Endothelial cell of umbilical vein (primary cell): ENCODE results near the gene CCNY. TPM values are rescaled to one million over a fixed set of nuclear protein-coding genes. Genes with fewer than 3 reads are reported as not detected.

ENCODE experiments used
- BruUV-seq: library from RNA; stranded (reverse); fragments of 400-500 nt; replicated peaks from 2 replicates; lab custom pipeline; 2021; lab: Mats Ljungman, UMichigan
- CTCF ChIA-PET: fragments of 300-600, 350-600 bp; sonication (Branson Sonifier 250); formaldehyde crosslinking; loops from one replicate; lab custom pipeline; 2021; ENCODE audit warnings: antibody characterized with exemption, inconsistent platforms; lab: Charles Lee
- POLR2A ChIA-PET: fragments of 300-600, 350-600 bp; sonication (Branson Sonifier 250); formaldehyde crosslinking; loops from one replicate; lab custom pipeline; 2021; ENCODE audit warnings: antibody characterized with exemption, inconsistent platforms; lab: Charles Lee
- DNase-seq: peaks from one replicate; pipeline ENCODE4 v3.0.0-alpha.2; 2011; ENCODE audit warnings: low read depth, low spot score
- FAIRE-seq: peaks from 2 replicates; lab custom pipeline; 2011; peaks lifted over from hg19 to GRCh38; lab: Jason Lieb, UNC
- H2AFZ ChIP-seq: 2 replicates; pipeline ENCODE4 v1.6.0; 2012; ENCODE audit warnings: low read depth, low read length, control low read depth, inconsistent platforms
- H3K27ac ChIP-seq: 2 replicates; pipeline ENCODE4 v1.5.1; 2011; ENCODE audit warnings: low read depth, mild to moderate bottlenecking, control low read depth, low read length, moderate library complexity; ENCODE audit not compliant: insufficient read depth
- H3K27me3 ChIP-seq, 2 experiments: 2 replicates each; pipeline versions ENCODE4 v1.6.0 to v1.6.1; 2011; ENCODE audit warnings: low read length in 2 of 2, mixed read lengths in 1 of 2; ENCODE audit not compliant: control insufficient read depth in 2 of 2, insufficient read depth in 2 of 2
- H3K36me3 ChIP-seq, 2 experiments: 2 replicates in 1 of 2; 3 replicates in 1 of 2; pipeline ENCODE4 v1.5.1; 2011; ENCODE audit warnings: low read length in 2 of 2, mild to moderate bottlenecking in 1 of 2, moderate library complexity in 1 of 2; ENCODE audit not compliant: control insufficient read depth in 2 of 2, insufficient read depth in 2 of 2; ENCODE audit errors: extremely low read depth in 1 of 2
- H3K4me1 ChIP-seq: 3 replicates; pipeline ENCODE4 v1.5.1; 2011; ENCODE audit warnings: mild to moderate bottlenecking, low read length; ENCODE audit not compliant: control insufficient read depth, insufficient read depth; ENCODE audit errors: extremely low read depth
- H3K4me2 ChIP-seq: 2 replicates; pipeline ENCODE4 v1.6.1; 2011; ENCODE audit warnings: low read length, control low read depth, mixed read lengths; ENCODE audit not compliant: insufficient read depth
- H3K4me3 ChIP-seq, 3 experiments: fragments of 200-600 bp in 1 of 3; sonication (generic), shearing (Covaris generic) in 1 of 3; replicated peaks in 1 of 3; 2 replicates each; pipeline ENCODE4 v1.5.1; 2011 to 2016; ENCODE audit warnings: control low read depth in 3 of 3, low read length in 3 of 3, mild to moderate bottlenecking in 2 of 3, inconsistent platforms in 1 of 3, low read depth in 1 of 3, moderate library complexity in 1 of 3; ENCODE audit not compliant: insufficient read depth in 1 of 3
- H3K79me2 ChIP-seq: 2 replicates; pipeline ENCODE4 v1.6.0; 2012; ENCODE audit warnings: low read length, inconsistent platforms; ENCODE audit not compliant: control insufficient read depth, insufficient read depth
- H3K9ac ChIP-seq: replicated peaks from 2 replicates; pipeline ENCODE3; 2011; ENCODE audit warnings: low read length, control low read depth; ENCODE audit not compliant: insufficient read depth; ENCODE audit errors: extremely low read depth
- H3K9me1 ChIP-seq: replicated peaks from 3 replicates; pipeline ENCODE4 v1.6.0; 2011; ENCODE audit warnings: mild to moderate bottlenecking, low read length; ENCODE audit not compliant: control insufficient read depth, insufficient read depth; ENCODE audit errors: extremely low read depth
- H3K9me3 ChIP-seq: replicated peaks from 2 replicates; pipeline ENCODE4 v1.5.1; 2012; ENCODE audit warnings: low read length, inconsistent platforms; ENCODE audit not compliant: control insufficient read depth, insufficient read depth
- H4K20me1 ChIP-seq: replicated peaks from 2 replicates; pipeline ENCODE3; 2011; ENCODE audit warnings: mild to moderate bottlenecking, low read length; ENCODE audit not compliant: control insufficient read depth, insufficient read depth; ENCODE audit errors: extremely low read depth
- CTCF ChIP-seq, 2 donors: IDR thresholded peaks; 1 replicate in 1 of 2; 2 replicates in 1 of 2; pipeline ENCODE4 v1.5.1; 2011; ENCODE audit warnings: low read length in 2 of 2, mild to moderate bottlenecking in 2 of 2, moderate library complexity in 2 of 2, control low read depth in 1 of 2, inconsistent platforms in 1 of 2, low read depth in 1 of 2; ENCODE audit not compliant: insufficient read depth in 1 of 2; ENCODE audit errors: extremely low read depth in 1 of 2
- EZH2 ChIP-seq: IDR thresholded peaks from 2 replicates; pipeline ENCODE4 v1.6.1; 2012; ENCODE audit warnings: borderline replicate concordance, low read depth, mild to moderate bottlenecking, moderate library complexity, low read length, inconsistent platforms; ENCODE audit not compliant: severe bottlenecking
- FOS ChIP-seq: IDR thresholded peaks from 2 replicates; pipeline ENCODE4 v1.6.1; 2011; ENCODE audit warnings: mild to moderate bottlenecking, low read length, moderate library complexity, borderline replicate concordance; ENCODE audit not compliant: insufficient read depth
- GATA2 ChIP-seq: IDR thresholded peaks from 2 replicates; pipeline ENCODE4 v1.7.0; 2011; ENCODE audit warnings: low read depth, mild to moderate bottlenecking, moderate library complexity, mixed read lengths, low read length; ENCODE audit not compliant: insufficient read length, insufficient read depth
- JUN ChIP-seq: IDR thresholded peaks from 2 replicates; pipeline ENCODE4 v1.6.1; 2011; ENCODE audit warnings: borderline replicate concordance, low read depth; ENCODE audit not compliant: insufficient read length, insufficient read depth
- MAX ChIP-seq: IDR thresholded peaks from 2 replicates; pipeline ENCODE4 v1.6.1; 2011; ENCODE audit not compliant: insufficient read depth, insufficient read length
- MYC ChIP-seq: IDR thresholded peaks from one replicate; pipeline ENCODE4 v1.6.1; 2011; ENCODE audit warnings: mild to moderate bottlenecking, low read depth, low read length
- POLR2A ChIP-seq: IDR thresholded peaks from 2 replicates; pipeline ENCODE4 v1.6.1; 2012; ENCODE audit warnings: low read depth, mild to moderate bottlenecking, control low read depth, low read length
- POLR2AphosphoS5 ChIP-seq: IDR thresholded peaks from 2 replicates; pipeline ENCODE4 v1.6.1; 2012; ENCODE audit warnings: low read depth, mild to moderate bottlenecking, control low read depth, low read length, moderate library complexity; ENCODE audit not compliant: insufficient read depth
- dilution Hi-C: fragments of 300-500 bp; cut with MboI; formaldehyde crosslinking; loops from one replicate; pipeline ENCODE4 v1.15.0; 2019; ENCODE audit warnings: low sequenced_read_pairs; ENCODE audit not compliant: extremely low pct_ligation_motif_present
- intact Hi-C: fragments of 100-400 bp; cut with micrococcal nuclease; formaldehyde crosslinking; loops from one replicate; pipeline ENCODE4 v1.10.0; 2022
- polyA plus RNA-seq, 4 experiments: library from polyadenylated mRNA; depleted of rRNA in 3 of 4; stranded (reverse) in 3 of 4; unstranded in 1 of 4; fragments of >200 nt; gene quantifications; 2 replicates each; pipeline versions ENCODE4 v1.2.1 to v1.2.3, GENCODE V29; 2011 to 2012; ENCODE audit warnings: missing spikeins in 1 of 4
- total RNA-seq: library from RNA; stranded (reverse); gene quantifications from 2 replicates; pipeline ENCODE4 v1.2.3, GENCODE V29; 2021

CCNY gene
- total and polyA plus RNA-seq, 2 donors (not counting 3 experiments of a cell fraction or from before 2014, with no cell fraction given) = 61.5 to 107 TPM

- DNase-seq (no peak), FAIRE-seq (no peak)
- intact Hi-C loops = no loop called here
- TF ChIP-seq FOS (no peak), JUN (no peak), EZH2 (no peak), POLR2A (no peak), POLR2AphosphoS5 (no peak), MAX (no peak), GATA2 (no peak), CTCF (IDR thresholded peaks at IDR 0.05; ENCODE audit: extremely low read depth in 1 of 2, insufficient read depth in 1 of 2, low read depth in 1 of 2, low read length in 2 of 2) (no peak), MYC (no peak)
- CTCF ChIA-PET = no interaction called here
- H3K4me3 ChIP-seq = no peak overlapping the region
- H3K27ac ChIP-seq = no peak overlapping the region
- H3K9ac ChIP-seq = no peak overlapping the region
- H3K9me1 ChIP-seq = no peaks in the 10 kb centered on the region
- POLR2A ChIA-PET = no interaction called here
- H3K4me1 ChIP-seq = peaks cover 15% of the 10 kb centered on the region
- no peaks in the 10 kb centered on the region for H3K27me3 ChIP-seq
- H3K9me3 ChIP-seq = no peaks in the 10 kb centered on the region
- no TSS peak for BruUV-seq
- dilution Hi-C loops = no loop called here
- peaks cover 98% of the 10 kb centered on the region for H3K79me2 ChIP-seq
- H3K4me2 ChIP-seq = no peak overlapping the region
- peaks cover 2% of the 10 kb centered on the region for H4K20me1 ChIP-seq
- no peak overlapping the region for H2AFZ ChIP-seq
- no peaks in the 10 kb centered on the region for H3K36me3 ChIP-seq
These were observed 62.6 kb downstream of the CCNY start for GRCh38 chr10:35398908-35399307.
